ENCODE measurements around the gene TMEM219. TPM values are rescaled to one million over a fixed set of nuclear protein-coding genes. Genes with fewer than 3 reads are reported as not detected.

Gene TMEM219
- total and polyA plus RNA-seq, 2 of the 8 experiments (the other 6 are each of a cell fraction or from before 2014, with no cell fraction given) = 60.2 to 116 TPM

- Histone ChIP-seq H2BK12ac (ENCODE audit: low read depth, low read length) (no peak overlapping the region), H2BK15ac (ENCODE audit: low read length) (no peak overlapping the region), H4K20me1 (replicated peaks in 1 of 2; ENCODE audit: control insufficient read depth in 1 of 2, insufficient read depth in 2 of 2, low read length in 2 of 2) (no peaks in the 10 kb centered on the region), H4K91ac (replicated peaks; ENCODE audit: insufficient read length, low read length) (no peak overlapping the region), H3K79me2 (ENCODE audit: control insufficient read depth in 1 of 2, insufficient read depth in 2 of 2, low read length in 2 of 2) (no peaks in the 10 kb centered on the region), H2AFZ (ENCODE audit: low read length) (no peak overlapping the region), H3K4me1 (replicated peaks in 1 of 4; ENCODE audit: control insufficient read depth in 3 of 4, insufficient read depth in 4 of 4, low read length in 3 of 4) (no peaks in the 10 kb centered on the region), H3K4me3 (ENCODE audit: extremely low read depth in 1 of 4, insufficient read depth in 2 of 4, low read depth in 3 of 4, low read length in 4 of 4) (no peak overlapping the region), H3K23me2 (ENCODE audit: low read depth, low read length) (no peaks in the 10 kb centered on the region), H3K23ac (ENCODE audit: insufficient read length) (no peak overlapping the region), H2BK20ac (ENCODE audit: low read length) (no peak overlapping the region), H2AK5ac (ENCODE audit: low read depth, low read length) (no peak overlapping the region), H3K27me3 (replicated peaks in 1 of 4; ENCODE audit: control insufficient read depth in 3 of 4, extremely low read depth in 1 of 4, insufficient read depth in 3 of 4, low read length in 3 of 4) (peaks cover 2 to 10% (median 9%) of the 10 kb centered on the region in 4 experiments), H3K4ac (replicated peaks; ENCODE audit: insufficient read length, low read depth, low read length) (no peak overlapping the region), H3K27ac (ENCODE audit: low read depth, low read length) (no peak overlapping the region), H3K9ac (replicated peaks in 1 of 4; ENCODE audit: extremely low read depth in 1 of 4, low read depth in 3 of 4, low read length in 3 of 4) (no peak overlapping the region), H3K9me3 (ENCODE audit: insufficient read depth in 2 of 2, low read depth in 1 of 2, low read length in 1 of 2) (peaks cover 11% of the 10 kb centered on the region in 2 experiments), H3K36me3 (ENCODE audit: control insufficient read depth in 2 of 4, insufficient read depth in 4 of 4, low read length in 3 of 4) (peaks cover 0 to 20% (median 9%) of the 10 kb centered on the region in 4 experiments; a peak in 5 of 8 replicates), H3K4me2 (ENCODE audit: insufficient read depth in 1 of 2, low read depth in 2 of 2, low read length in 2 of 2) (no peak overlapping the region), H3K56ac (replicated peaks; ENCODE audit: insufficient read length, low read depth, low read length) (no peak overlapping the region), H4K8ac (ENCODE audit: extremely low read depth, insufficient read depth, low read length) (no peak overlapping the region), H3K14ac (ENCODE audit: insufficient read length) (no peak overlapping the region), H3K79me1 (ENCODE audit: low read depth, low read length) (no peaks in the 10 kb centered on the region), H4K5ac (ENCODE audit: insufficient read length, low read depth, low read length) (no peak overlapping the region), H2BK5ac (ENCODE audit: low read depth, low read length) (no peak overlapping the region), H2BK120ac (replicated peaks; ENCODE audit: low read depth, low read length) (no peak overlapping the region), H3K18ac (ENCODE audit: extremely low read depth, low read length) (no peak overlapping the region)
- CTCF ChIA-PET (ENCODE audit: partially characterized antibody) = no interaction called here
- no peak for FAIRE-seq
- DNase-seq (ENCODE audit: low read depth in 1 of 2, low spot score in 2 of 2) = no peak
- TF ChIP-seq MAFK (IDR thresholded peaks at IDR 0.05; ENCODE audit: low read depth, low read length) (no peak), POLR2AphosphoS5 (IDR thresholded peaks at IDR 0.05; ENCODE audit: low read depth, low read length) (no peak), EP300 (IDR thresholded peaks at IDR 0.05; ENCODE audit: borderline replicate concordance in 1 of 2, low read depth in 2 of 2, low read length in 2 of 2) (no peak), CBX5 (IDR thresholded peaks at IDR 0.05; ENCODE audit: low read depth, low read length) (no peak), TBP (IDR thresholded peaks at IDR 0.05; ENCODE audit: low read depth, low read length) (no peak), EZH2 (IDR thresholded peaks at IDR 0.05; ENCODE audit: low read depth, low read length, severe bottlenecking) (no peak)
- POLR2A ChIA-PET (ENCODE audit: partially characterized antibody) = no interaction called here
- 86% methylated on average over 4 of the region's 4 CpGs; no CpG with 5 or more reads in 1 of the 2 experiments for WGBS, 2 experiments (ENCODE audit: extremely low coverage in 1 of 2, insufficient coverage in 1 of 2, insufficient read length in 1 of 2, insufficient replicate concordance in 2 of 2, low coverage in 1 of 2, low lambda C conversion rate in 2 of 2, missing lambda C conversion rate in 1 of 2)
Measured at GRCh38 chr16:29968205-29968604, 6.3 kb downstream of the TMEM219 start.

Measured in H1 (cell line).